Astrocyte of the spinal cord (primary cell): Measurements from ENCODE around the gene FRRS1.

Experiments
- DNase-seq: peaks from one replicate; pipeline ENCODE4 v3.0.0; 2011; ENCODE audit warnings: low read depth, low spot score
- H3K4me3 ChIP-seq: 2 replicates; pipeline ENCODE4 v1.5.1; 2011; ENCODE audit warnings: low read depth, mild to moderate bottlenecking, low read length, moderate library complexity
- CTCF ChIP-seq: IDR thresholded peaks from 2 replicates; pipeline ENCODE4 v1.5.1; 2012; ENCODE audit warnings: low read depth, mild to moderate bottlenecking, low read length, inconsistent platforms
- in situ Hi-C: cut with HindIII; loops from 2 replicates; pipeline ENCODE4 v1.10.0; 2017; ENCODE audit warnings: low sequenced_read_pairs

The FRRS1 gene

GRCh38 chr1:99738858-99739465 is 27.5 kb downstream of the FRRS1 start:
- DNase-seq: no peak
- TF ChIP-seq CTCF: no peak
- no peak overlapping the region for H3K4me3 ChIP-seq
- in situ Hi-C loops: no loop called here

GRCh38 chr1:99737016-99737415 is 29.4 kb downstream of the FRRS1 start:
- no peak overlapping the region for H3K4me3 ChIP-seq
- DNase-seq: peak; percentile 78
- TF ChIP-seq CTCF: peak; percentile 56
- in situ Hi-C loops: no loop called here

GRCh38 chr1:99735852-99736251 is 30.6 kb downstream of the FRRS1 start:
- in situ Hi-C loops: no loop called here

GRCh38 chr1:99731384-99731783 is 35.1 kb downstream of the FRRS1 start:
- H3K4me3 ChIP-seq: no peak overlapping the region
- DNase-seq: peak; percentile 60
- TF ChIP-seq CTCF: no peak
- in situ Hi-C loops: no loop called here

More at GRCh38 chr1:99735852-99736251, 30.6 kb downstream of the FRRS1 start:
- DNase-seq: no peak
- no peak for TF ChIP-seq CTCF
- H3K4me3 ChIP-seq: no peak overlapping the region

GRCh38 chr1:99728494-99729235 is 37.8 kb downstream of the FRRS1 start:
- in situ Hi-C loops: no loop called here
- peak; percentile 46 for TF ChIP-seq CTCF
- no peak overlapping the region for H3K4me3 ChIP-seq
- peak; percentile 66 for DNase-seq

GRCh38 chr1:99727575-99728185 is 38.8 kb downstream of the FRRS1 start:
- DNase-seq: peak; percentile 92
- no peak overlapping the region for H3K4me3 ChIP-seq
- in situ Hi-C loops: no loop called here
- no peak for TF ChIP-seq CTCF
